ENCODE results near the gene SMDT1. TPM values are rescaled to one million over a fixed set of nuclear protein-coding genes. Genes with fewer than 3 reads are reported as not detected.
A peak's percentile ranks its signal among the peaks of the same experiment; 100 is the strongest.
"Not testable (repeated sequence)": the region's sequence is repeated elsewhere in the genome, so short reads cannot be mapped to it uniquely, and the experiment has no call there.

The SMDT1 gene
- polyA plus RNA-seq, 1 donor from 2014 or later = 42.8 TPM

- Histone ChIP-seq H3K79me2 (replicated peaks; ENCODE audit: insufficient read depth, low read length) (no peaks in the 10 kb centered on the region), H3K9ac (ENCODE audit: low read length) (no peak overlapping the region), H3K27ac (ENCODE audit: low read length) (no peak overlapping the region), H3K9me2 (ENCODE audit: insufficient read depth, low read length) (no peaks in the 10 kb centered on the region), H3K27me3 (ENCODE audit: insufficient read depth, low read depth, low read length) (no peaks in the 10 kb centered on the region), H4K20me1 (ENCODE audit: insufficient read depth) (no peaks in the 10 kb centered on the region), H3F3A (ENCODE audit: insufficient read depth, low read length, poor library complexity, severe bottlenecking) (no peaks in the 10 kb centered on the region), H3K4me2 (ENCODE audit: low read length) (no peak overlapping the region), H2AFZ (ENCODE audit: low read depth, low read length) (no peak overlapping the region), H3K36me3 (ENCODE audit: insufficient read depth, low read length) (no peaks in the 10 kb centered on the region), H3K9me3 (ENCODE audit: low read length) (no peaks in the 10 kb centered on the region), H3K4me3 (ENCODE audit: low read length) (no peak overlapping the region)
- no peak for TF ChIP-seq EP300 (conservative IDR thresholded peaks at IDR 0.05; ENCODE audit: poor library complexity, severe bottlenecking)
- TF ChIP-seq SMC3 (conservative IDR thresholded peaks at IDR 0.05; ENCODE audit: poor library complexity) = peak; percentile 62
- TF ChIP-seq RAD21 (conservative IDR thresholded peaks at IDR 0.05) = peak; percentile 59
- TF ChIP-seq CTCF (IDR thresholded peaks at IDR 0.05; ENCODE audit: poor library complexity, severe bottlenecking) = peak; percentile 62
These were observed 35.2 kb downstream of the SMDT1 start for GRCh38 chr22:42114721-42115120.

GRCh38 chr22:42115420-42115830 lies 35.9 kb downstream of the SMDT1 start:
- not testable (repeated sequence) for H2AFZ ChIP-seq (ENCODE audit: low read depth, low read length); H3K36me3 ChIP-seq (ENCODE audit: insufficient read depth, low read length); H3K79me2 ChIP-seq (replicated peaks; ENCODE audit: insufficient read depth, low read length); H3F3A ChIP-seq (ENCODE audit: insufficient read depth, low read length, poor library complexity, severe bottlenecking); H4K20me1 ChIP-seq (ENCODE audit: insufficient read depth); H3K27ac ChIP-seq (ENCODE audit: low read length); H3K4me3 ChIP-seq (ENCODE audit: low read length); H3K4me2 ChIP-seq (ENCODE audit: low read length); H3K9ac ChIP-seq (ENCODE audit: low read length); H3K9me2 ChIP-seq (ENCODE audit: insufficient read depth, low read length); H3K27me3 ChIP-seq (ENCODE audit: insufficient read depth, low read depth, low read length); H3K9me3 ChIP-seq (ENCODE audit: low read length)

DNA sequence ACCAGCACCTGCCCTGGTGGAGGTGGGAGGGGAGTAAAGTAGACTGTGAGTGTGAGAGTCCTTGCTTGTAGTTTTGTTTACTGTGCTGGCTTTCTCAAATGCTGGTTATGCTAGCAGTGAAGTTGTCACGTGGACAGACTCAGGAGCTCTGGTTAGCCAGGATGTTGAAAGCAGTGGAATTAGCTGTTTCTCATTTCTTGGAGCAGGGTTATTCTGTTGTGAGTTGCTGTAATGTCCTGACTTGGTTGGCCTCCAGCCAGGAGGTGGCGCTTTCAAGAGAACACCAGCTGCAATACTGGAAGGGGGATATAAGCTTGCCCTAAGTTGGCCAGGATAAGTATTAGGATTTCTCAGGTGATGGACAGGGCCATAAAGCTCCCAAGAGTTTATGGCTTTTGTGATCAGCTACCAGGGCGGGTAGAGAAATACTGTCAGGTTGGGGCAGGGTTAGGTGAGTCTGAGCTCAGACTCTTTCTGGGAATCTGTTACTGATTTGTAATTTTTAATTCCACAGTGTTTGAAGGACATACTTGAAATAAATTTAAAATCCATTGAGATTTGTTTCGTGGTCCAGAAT lies 37.4 kb downstream of the SMDT1 start:
- H3K79me2 ChIP-seq (replicated peaks; ENCODE audit: insufficient read depth, low read length) = no peaks in the 10 kb centered on the region
- no peaks in the 10 kb centered on the region for H3K36me3 ChIP-seq (ENCODE audit: insufficient read depth, low read length)
- H3K4me2 ChIP-seq (ENCODE audit: low read length) = no peak overlapping the region
- H3K9me2 ChIP-seq (ENCODE audit: insufficient read depth, low read length) = no peaks in the 10 kb centered on the region
- TF ChIP-seq SMC3 (conservative IDR thresholded peaks at IDR 0.05; ENCODE audit: poor library complexity) (peak; percentile 22), CTCF (IDR thresholded peaks at IDR 0.05; ENCODE audit: poor library complexity, severe bottlenecking) (no peak), TAF1 (IDR thresholded peaks at IDR 0.05; ENCODE audit: low read depth) (no peak)
- no peak overlapping the region for H3K9ac ChIP-seq (ENCODE audit: low read length)
- no peaks in the 10 kb centered on the region for H3F3A ChIP-seq (ENCODE audit: insufficient read depth, low read length, poor library complexity, severe bottlenecking)
- no peak overlapping the region for H2AFZ ChIP-seq (ENCODE audit: low read depth, low read length)
- H3K9me3 ChIP-seq (ENCODE audit: low read length) = no peaks in the 10 kb centered on the region
- H3K4me3 ChIP-seq (ENCODE audit: low read length) = no peak overlapping the region
- no peaks in the 10 kb centered on the region for H4K20me1 ChIP-seq (ENCODE audit: insufficient read depth)
- H3K27me3 ChIP-seq (ENCODE audit: insufficient read depth, low read depth, low read length) = no peaks in the 10 kb centered on the region
- H3K27ac ChIP-seq (ENCODE audit: low read length) = no peak overlapping the region

- H3F3A ChIP-seq (ENCODE audit: insufficient read depth, low read length, poor library complexity, severe bottlenecking); H4K20me1 ChIP-seq (ENCODE audit: insufficient read depth); H3K27ac ChIP-seq (ENCODE audit: low read length); H3K9me3 ChIP-seq (ENCODE audit: low read length); H2AFZ ChIP-seq (ENCODE audit: low read depth, low read length); H3K9ac ChIP-seq (ENCODE audit: low read length); H3K4me3 ChIP-seq (ENCODE audit: low read length); H3K4me2 ChIP-seq (ENCODE audit: low read length); H3K79me2 ChIP-seq (replicated peaks; ENCODE audit: insufficient read depth, low read length); H3K27me3 ChIP-seq (ENCODE audit: insufficient read depth, low read depth, low read length); H3K9me2 ChIP-seq (ENCODE audit: insufficient read depth, low read length); H3K36me3 ChIP-seq (ENCODE audit: insufficient read depth, low read length): not testable (repeated sequence)
These were observed 40.9 kb downstream of the SMDT1 start for GRCh38 chr22:42120231-42121021.

DNA sequence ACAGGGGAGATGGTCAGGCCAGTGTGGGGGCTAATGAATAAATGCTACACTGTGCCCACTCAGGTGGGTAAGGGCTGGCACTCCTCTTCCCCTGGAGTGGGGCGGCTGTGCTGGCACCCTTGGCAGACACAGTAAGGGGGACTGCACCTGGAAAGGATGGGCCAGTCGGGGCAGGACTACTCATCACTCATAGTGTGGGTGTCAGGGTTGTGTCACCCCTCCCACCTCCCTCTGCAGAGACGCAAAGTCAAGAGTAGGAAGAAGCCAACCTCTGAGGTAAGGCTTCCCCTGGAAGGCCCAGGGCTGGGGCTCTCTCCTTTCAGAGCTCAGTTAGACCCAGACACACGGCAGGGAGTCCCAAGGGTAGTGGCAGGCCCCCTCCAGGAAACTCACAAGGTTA lies 44.0 kb downstream of the SMDT1 start:
- not testable (repeated sequence) for H3F3A ChIP-seq (ENCODE audit: insufficient read depth, low read length, poor library complexity, severe bottlenecking); H3K36me3 ChIP-seq (ENCODE audit: insufficient read depth, low read length); H3K4me3 ChIP-seq (ENCODE audit: low read length); H3K4me2 ChIP-seq (ENCODE audit: low read length); H3K27ac ChIP-seq (ENCODE audit: low read length); H3K79me2 ChIP-seq (replicated peaks; ENCODE audit: insufficient read depth, low read length); H3K27me3 ChIP-seq (ENCODE audit: insufficient read depth, low read depth, low read length); H3K9me3 ChIP-seq (ENCODE audit: low read length); H2AFZ ChIP-seq (ENCODE audit: low read depth, low read length); H4K20me1 ChIP-seq (ENCODE audit: insufficient read depth); H3K9ac ChIP-seq (ENCODE audit: low read length); H3K9me2 ChIP-seq (ENCODE audit: insufficient read depth, low read length)
